ENCODE data around the gene ZBTB8OS.
"Not testable (repeated sequence)": the region's sequence is repeated elsewhere in the genome, so short reads cannot be mapped to it uniquely, and the experiment has no call there.

DNA sequence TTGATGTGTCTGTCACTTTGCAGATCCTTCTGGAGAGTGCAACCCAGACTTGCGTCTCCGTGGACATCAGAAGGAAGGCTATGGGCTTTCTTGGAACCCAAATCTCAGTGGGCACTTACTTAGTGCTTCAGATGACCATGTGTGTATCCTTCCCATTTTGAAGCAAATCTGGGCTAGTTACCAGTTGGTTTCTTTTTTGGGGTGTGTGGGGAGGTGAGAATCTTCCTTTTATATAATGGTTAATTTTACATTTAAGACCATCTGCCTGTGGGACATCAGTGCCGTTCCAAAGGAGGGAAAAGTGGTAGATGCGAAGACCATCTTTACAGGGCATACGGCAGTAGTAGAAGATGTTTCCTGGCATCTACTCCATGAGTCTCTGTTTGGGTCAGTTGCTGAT, 18.4 kb upstream of the ZBTB8OS start:
- TF ChIP-seq CTCF, POLR2AphosphoS5, POLR2A (IDR thresholded peaks at IDR 0.05): not testable (repeated sequence)
